OCI-LY1 (cell line): ENCODE results near the gene C3orf18.

Source experiments
- H2AFZ ChIP-seq: fragments of 200-600 bp; sonication (generic), shearing (Covaris generic); 2 replicates; pipeline ENCODE4 v1.6.0; 2014; ENCODE audit warnings: antibody characterized with exemption, mild to moderate bottlenecking, low read length
- H3F3A ChIP-seq: fragments of 200-600 bp; sonication (generic), shearing (Covaris generic); 2 replicates; pipeline ENCODE4 v1.6.0; 2014; ENCODE audit warnings: mild to moderate bottlenecking, antibody characterized with exemption, low read length, moderate library complexity; ENCODE audit not compliant: insufficient read depth
- H3K27ac ChIP-seq: fragments of 200-600 bp; sonication (generic); 2 replicates; pipeline ENCODE4 v1.5.1; 2014; ENCODE audit warnings: low read length, mixed run types, mild to moderate bottlenecking, low read depth; ENCODE audit not compliant: poor library complexity, severe bottlenecking
- H3K27me3 ChIP-seq: fragments of 200-600 bp; sonication (generic); 2 replicates; pipeline ENCODE4 v1.6.0; 2014; ENCODE audit warnings: antibody characterized with exemption, mild to moderate bottlenecking, low read length, moderate library complexity; ENCODE audit not compliant: insufficient read depth
- H3K36me3 ChIP-seq: fragments of 200-600 bp; sonication (generic); 2 replicates; pipeline ENCODE4 v1.6.1; 2014; ENCODE audit warnings: mild to moderate bottlenecking, antibody characterized with exemption, low read length, moderate library complexity, mixed read lengths; ENCODE audit not compliant: insufficient read depth
- H3K4me1 ChIP-seq: fragments of 200-600 bp; sonication (generic); 2 replicates; pipeline ENCODE4 v1.5.1; 2014; ENCODE audit warnings: mild to moderate bottlenecking, low read length, moderate library complexity; ENCODE audit not compliant: insufficient read depth, severe bottlenecking
- H3K4me2 ChIP-seq: fragments of 200-600 bp; sonication (generic), shearing (Covaris generic); 2 replicates; pipeline ENCODE4 v1.6.1; 2014; ENCODE audit warnings: low read length
- H3K4me3 ChIP-seq: fragments of 200-600 bp; sonication (generic); 2 replicates; pipeline ENCODE4 v1.5.1; 2014; ENCODE audit warnings: low read length, low read depth, mild to moderate bottlenecking, mixed read lengths; ENCODE audit not compliant: poor library complexity, severe bottlenecking
- H3K79me2 ChIP-seq: fragments of 200-600 bp; shearing (Covaris generic); 2 replicates; pipeline ENCODE4 v1.6.1; 2016; ENCODE audit warnings: mixed run types, low read length, mixed read lengths; ENCODE audit not compliant: insufficient read depth
- H3K9ac ChIP-seq: fragments of 200-600 bp; sonication (generic), shearing (Covaris generic); 2 replicates; pipeline ENCODE4 v1.6.1; 2014; ENCODE audit warnings: mild to moderate bottlenecking, low read length, mixed read lengths
- H3K9me2 ChIP-seq: fragments of 200-600 bp; sonication (generic), shearing (Covaris generic); 2 replicates; pipeline ENCODE4 v1.6.1; 2014; ENCODE audit warnings: low read depth, mild to moderate bottlenecking, low read length, mixed read lengths
- H3K9me3 ChIP-seq: fragments of 200-600 bp; shearing (Covaris generic); 2 replicates; pipeline ENCODE4 v1.6.1; 2014; ENCODE audit warnings: low read length, mixed read lengths
- H4K20me1 ChIP-seq: fragments of 200-600 bp; sonication (generic), shearing (Covaris generic); 2 replicates; pipeline ENCODE4 v1.6.0; 2016; ENCODE audit warnings: mild to moderate bottlenecking, low read length; ENCODE audit not compliant: insufficient read depth
- EZH2 ChIP-seq: fragments of 200-600 bp; sonication (generic), shearing (Covaris generic); IDR thresholded peaks from 2 replicates; pipeline ENCODE4 v1.8.0; 2017; ENCODE audit warnings: borderline replicate concordance, mixed run types, mild to moderate bottlenecking, antibody characterized with exemption, low read length, moderate library complexity, mixed read lengths
- TF ChIP-seq, protein P1 (sequence below): fragments of 200-600 bp; sonication (generic), shearing (Covaris generic); IDR thresholded peaks from 2 replicates; pipeline ENCODE4 v1.5.1; 2017; ENCODE audit warnings: mild to moderate bottlenecking, antibody characterized with exemption, low read length, moderate library complexity, mixed read lengths

The C3orf18 gene

DNA sequence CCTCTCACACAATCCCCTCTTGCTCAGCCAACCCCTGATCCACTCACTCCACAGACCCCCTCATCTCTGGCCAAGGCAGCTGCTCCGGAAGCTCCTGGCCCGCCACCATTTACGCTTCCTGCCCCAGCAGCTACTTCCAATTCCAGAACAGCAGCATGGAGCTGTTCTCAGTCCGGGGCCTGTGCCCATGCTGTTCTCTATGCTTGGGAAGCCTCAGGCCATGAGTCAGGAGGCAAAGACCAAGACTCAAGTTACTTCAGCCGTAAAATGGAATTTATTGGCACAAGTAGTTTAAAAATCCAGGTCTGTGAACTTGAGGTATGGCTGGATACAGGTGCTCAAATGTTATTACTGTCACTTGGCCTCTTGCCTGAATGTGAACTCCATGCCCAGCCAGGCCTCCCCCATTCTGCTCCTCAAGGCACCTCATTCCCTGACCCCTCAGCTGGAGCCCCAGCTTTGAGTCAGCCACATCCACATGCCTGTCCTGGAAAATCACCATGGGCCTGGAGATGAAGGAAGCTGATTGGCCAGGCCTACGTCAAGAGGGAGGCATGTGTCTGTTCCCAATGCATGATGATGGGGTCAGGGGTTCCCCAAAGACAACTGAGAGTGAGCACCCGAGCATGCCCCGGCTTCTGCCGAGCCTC is 32.7 kb downstream of the C3orf18 start:
- no peak for TF ChIP-seq EZH2
- TF ChIP-seq, protein P1, sequence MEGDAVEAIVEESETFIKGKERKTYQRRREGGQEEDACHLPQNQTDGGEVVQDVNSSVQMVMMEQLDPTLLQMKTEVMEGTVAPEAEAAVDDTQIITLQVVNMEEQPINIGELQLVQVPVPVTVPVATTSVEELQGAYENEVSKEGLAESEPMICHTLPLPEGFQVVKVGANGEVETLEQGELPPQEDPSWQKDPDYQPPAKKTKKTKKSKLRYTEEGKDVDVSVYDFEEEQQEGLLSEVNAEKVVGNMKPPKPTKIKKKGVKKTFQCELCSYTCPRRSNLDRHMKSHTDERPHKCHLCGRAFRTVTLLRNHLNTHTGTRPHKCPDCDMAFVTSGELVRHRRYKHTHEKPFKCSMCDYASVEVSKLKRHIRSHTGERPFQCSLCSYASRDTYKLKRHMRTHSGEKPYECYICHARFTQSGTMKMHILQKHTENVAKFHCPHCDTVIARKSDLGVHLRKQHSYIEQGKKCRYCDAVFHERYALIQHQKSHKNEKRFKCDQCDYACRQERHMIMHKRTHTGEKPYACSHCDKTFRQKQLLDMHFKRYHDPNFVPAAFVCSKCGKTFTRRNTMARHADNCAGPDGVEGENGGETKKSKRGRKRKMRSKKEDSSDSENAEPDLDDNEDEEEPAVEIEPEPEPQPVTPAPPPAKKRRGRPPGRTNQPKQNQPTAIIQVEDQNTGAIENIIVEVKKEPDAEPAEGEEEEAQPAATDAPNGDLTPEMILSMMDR: no peak
- no peaks in the 10 kb centered on the region for H3K79me2 ChIP-seq
- H3K9me2 ChIP-seq: no peaks in the 10 kb centered on the region
- H3K27ac ChIP-seq: no peak overlapping the region
- peaks cover 3% of the 10 kb centered on the region for H3K27me3 ChIP-seq
- H2AFZ ChIP-seq: no peak overlapping the region
- H3K9ac ChIP-seq: no peak overlapping the region
- no peaks in the 10 kb centered on the region for H3K4me1 ChIP-seq
- no peak overlapping the region for H3K4me2 ChIP-seq
- H3K4me3 ChIP-seq: no peak overlapping the region
- H3K36me3 ChIP-seq: no peaks in the 10 kb centered on the region
- H3F3A ChIP-seq: no peaks in the 10 kb centered on the region
- no peaks in the 10 kb centered on the region for H4K20me1 ChIP-seq
- no peaks in the 10 kb centered on the region for H3K9me3 ChIP-seq

DNA sequence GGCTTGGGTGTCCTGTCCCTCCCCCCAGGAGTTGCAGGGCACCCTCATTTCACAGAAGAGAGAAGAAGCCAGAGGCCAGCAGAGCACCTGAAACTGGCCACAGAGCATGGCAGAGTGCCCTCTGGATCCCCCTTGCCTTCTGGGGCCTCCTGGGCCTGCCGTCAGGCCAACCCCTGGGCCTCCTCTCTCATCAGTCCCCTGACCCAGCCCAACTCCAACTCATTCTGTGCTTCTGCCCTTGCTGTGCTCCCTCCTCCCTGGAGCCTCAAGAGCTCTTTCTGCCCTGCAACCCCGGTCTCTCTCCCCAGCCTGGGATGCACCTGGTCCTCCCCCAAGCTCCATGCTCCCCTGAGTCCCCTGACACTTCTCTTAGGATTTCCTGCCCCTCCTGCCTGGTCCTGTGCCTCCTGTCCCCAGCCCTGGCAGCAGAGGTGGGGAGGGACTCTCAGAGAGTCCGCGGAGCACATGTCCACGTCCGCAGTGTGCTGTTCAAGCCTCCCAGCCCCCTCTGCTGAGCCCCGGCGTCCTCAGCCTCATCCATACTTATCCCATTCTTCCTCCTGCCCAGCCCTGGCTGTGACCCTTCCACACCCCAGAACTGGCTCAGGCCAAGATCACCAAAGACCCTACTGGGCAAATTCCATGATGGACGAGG is 33.6 kb downstream of the C3orf18 start:
- Histone ChIP-seq H3K4me1 (no peaks in the 10 kb centered on the region), H4K20me1 (no peaks in the 10 kb centered on the region), H3K4me3 (no peak overlapping the region), H3K27me3 (peaks cover 3% of the 10 kb centered on the region), H3K79me2 (no peaks in the 10 kb centered on the region), H3K27ac (no peak overlapping the region), H3K36me3 (no peaks in the 10 kb centered on the region), H3K9me3 (no peaks in the 10 kb centered on the region), H3F3A (no peaks in the 10 kb centered on the region), H2AFZ (no peak overlapping the region), H3K9ac (no peak overlapping the region), H3K9me2 (no peaks in the 10 kb centered on the region), H3K4me2 (no peak overlapping the region)
- no peak for TF ChIP-seq EZH2
- TF ChIP-seq, protein P1: no peak

DNA sequence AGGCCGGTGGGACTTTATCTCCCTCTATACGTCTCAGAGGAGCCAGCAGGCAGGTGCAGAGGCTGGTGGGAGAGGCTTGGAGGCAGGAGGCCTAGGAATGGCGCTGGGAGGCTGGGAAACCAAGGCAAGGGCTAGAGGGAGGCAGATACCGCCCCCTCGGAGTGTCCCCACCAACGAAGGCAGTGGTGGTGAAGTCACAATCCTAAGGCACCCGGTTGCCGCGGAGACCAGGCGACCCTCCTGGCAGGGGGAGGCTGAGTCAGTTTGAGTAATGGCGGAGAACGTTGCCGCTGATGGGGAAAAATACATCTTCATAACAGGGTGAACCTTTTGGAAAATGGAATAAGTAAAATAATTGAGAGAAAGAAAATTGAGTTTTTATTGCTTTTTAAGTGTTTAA is 34.2 kb downstream of the C3orf18 start:
- TF ChIP-seq, protein P1: no peak
- no peak for TF ChIP-seq EZH2
- Histone ChIP-seq H3K9ac (no peak overlapping the region), H3K4me3 (no peak overlapping the region), H3K4me1 (no peaks in the 10 kb centered on the region), H3K27ac (no peak overlapping the region), H4K20me1 (no peaks in the 10 kb centered on the region), H3K9me2 (no peaks in the 10 kb centered on the region), H3F3A (no peaks in the 10 kb centered on the region), H2AFZ (no peak overlapping the region), H3K27me3 (peaks cover 3% of the 10 kb centered on the region), H3K9me3 (no peaks in the 10 kb centered on the region), H3K4me2 (no peak overlapping the region), H3K36me3 (no peaks in the 10 kb centered on the region), H3K79me2 (no peaks in the 10 kb centered on the region)
